OCI-LY1 (cell line): Measurements from ENCODE around the gene CFAP57.

ENCODE experiments used
- EZH2 ChIP-seq: fragments of 200-600 bp; sonication (generic), shearing (Covaris generic); IDR thresholded peaks from 2 replicates; pipeline ENCODE4 v1.8.0; 2017; ENCODE audit warnings: borderline replicate concordance, mixed run types, mild to moderate bottlenecking, antibody characterized with exemption, low read length, moderate library complexity, mixed read lengths
- TF ChIP-seq, protein P1 (sequence below): fragments of 200-600 bp; sonication (generic), shearing (Covaris generic); IDR thresholded peaks from 2 replicates; pipeline ENCODE4 v1.5.1; 2017; ENCODE audit warnings: mild to moderate bottlenecking, antibody characterized with exemption, low read length, moderate library complexity, mixed read lengths

GRCh38 chr1:43165162-43165561 lies 7.0 kb upstream of the CFAP57 start:
- no peak for TF ChIP-seq EZH2
- TF ChIP-seq, protein P1, sequence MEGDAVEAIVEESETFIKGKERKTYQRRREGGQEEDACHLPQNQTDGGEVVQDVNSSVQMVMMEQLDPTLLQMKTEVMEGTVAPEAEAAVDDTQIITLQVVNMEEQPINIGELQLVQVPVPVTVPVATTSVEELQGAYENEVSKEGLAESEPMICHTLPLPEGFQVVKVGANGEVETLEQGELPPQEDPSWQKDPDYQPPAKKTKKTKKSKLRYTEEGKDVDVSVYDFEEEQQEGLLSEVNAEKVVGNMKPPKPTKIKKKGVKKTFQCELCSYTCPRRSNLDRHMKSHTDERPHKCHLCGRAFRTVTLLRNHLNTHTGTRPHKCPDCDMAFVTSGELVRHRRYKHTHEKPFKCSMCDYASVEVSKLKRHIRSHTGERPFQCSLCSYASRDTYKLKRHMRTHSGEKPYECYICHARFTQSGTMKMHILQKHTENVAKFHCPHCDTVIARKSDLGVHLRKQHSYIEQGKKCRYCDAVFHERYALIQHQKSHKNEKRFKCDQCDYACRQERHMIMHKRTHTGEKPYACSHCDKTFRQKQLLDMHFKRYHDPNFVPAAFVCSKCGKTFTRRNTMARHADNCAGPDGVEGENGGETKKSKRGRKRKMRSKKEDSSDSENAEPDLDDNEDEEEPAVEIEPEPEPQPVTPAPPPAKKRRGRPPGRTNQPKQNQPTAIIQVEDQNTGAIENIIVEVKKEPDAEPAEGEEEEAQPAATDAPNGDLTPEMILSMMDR: no peak
